GM19372 (cell line): ENCODE data around the gene PDXDC1.
"Not testable (repeated sequence)": the region's sequence is repeated elsewhere in the genome, so short reads cannot be mapped to it uniquely, and the experiment has no call there.

ENCODE experiments used
- ATAC-seq: cut with Tn5 transposase; IDR thresholded peaks from one replicate; pipeline ENCODE4 v1.9.1; 2021; ENCODE audit warnings: mild to moderate bottlenecking, low read depth, moderate library complexity; ENCODE audit not compliant: unreplicated experiment

PDXDC1 gene

DNA sequence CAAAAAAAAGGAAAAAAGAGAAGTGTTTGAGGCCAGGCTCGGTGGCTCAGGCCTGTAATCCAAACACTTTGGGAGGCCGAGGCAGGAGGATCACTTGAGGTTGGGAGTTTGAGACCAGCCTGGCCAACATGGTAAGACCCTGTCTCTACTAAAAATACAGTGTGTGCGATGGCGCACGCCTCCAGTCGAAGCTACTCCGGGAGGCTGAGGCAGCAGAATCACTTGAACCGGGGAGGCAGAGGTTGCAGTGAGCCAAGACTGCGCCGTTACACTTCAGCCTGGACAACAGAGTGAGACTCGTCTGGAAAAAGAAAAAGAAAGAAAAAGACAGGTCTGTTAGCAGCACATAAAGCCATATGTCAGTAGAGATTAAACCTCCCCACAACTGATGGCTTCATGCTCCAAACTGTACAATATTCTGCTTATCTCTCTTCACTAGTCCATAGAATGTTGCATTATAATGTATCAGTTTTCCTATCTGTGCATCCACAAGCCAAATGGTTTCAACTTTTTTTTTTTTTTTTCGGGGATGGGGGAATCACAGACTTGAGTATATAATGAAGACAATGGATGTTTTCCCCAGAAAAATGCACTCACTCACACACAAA lies 3.1 kb upstream of the PDXDC1 start:
- ATAC-seq = not testable (repeated sequence)

DNA sequence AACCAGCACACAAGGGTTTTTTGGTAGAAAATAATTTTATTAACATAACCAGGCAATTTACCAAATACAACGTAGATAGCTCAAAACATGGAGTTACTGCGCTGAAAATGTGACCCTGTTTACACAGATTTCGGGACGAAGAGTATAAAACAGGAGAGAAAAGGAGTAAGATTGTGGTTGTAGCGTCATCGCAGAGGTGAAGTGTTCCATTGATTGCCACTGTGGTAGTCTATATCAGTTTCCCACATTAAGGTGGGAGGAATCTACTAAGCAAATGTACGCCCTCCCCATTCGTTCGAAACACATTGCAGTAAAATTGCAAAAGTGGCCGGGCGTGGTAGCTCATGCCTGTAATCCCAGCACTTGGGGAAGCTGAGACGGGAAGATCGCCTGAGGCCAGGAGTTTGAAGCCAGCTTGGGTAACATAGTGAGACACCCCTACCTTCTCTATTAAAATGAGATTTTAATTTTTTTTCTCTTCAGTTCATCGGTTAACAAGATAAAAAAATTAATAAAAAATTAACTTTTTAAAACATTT lies 972 bp upstream of the PDXDC1 start:
- not testable (repeated sequence) for ATAC-seq

GRCh38 chr16:14974331-14974655 lies 533 bp upstream of the PDXDC1 start:
- ATAC-seq = not testable (repeated sequence)

DNA sequence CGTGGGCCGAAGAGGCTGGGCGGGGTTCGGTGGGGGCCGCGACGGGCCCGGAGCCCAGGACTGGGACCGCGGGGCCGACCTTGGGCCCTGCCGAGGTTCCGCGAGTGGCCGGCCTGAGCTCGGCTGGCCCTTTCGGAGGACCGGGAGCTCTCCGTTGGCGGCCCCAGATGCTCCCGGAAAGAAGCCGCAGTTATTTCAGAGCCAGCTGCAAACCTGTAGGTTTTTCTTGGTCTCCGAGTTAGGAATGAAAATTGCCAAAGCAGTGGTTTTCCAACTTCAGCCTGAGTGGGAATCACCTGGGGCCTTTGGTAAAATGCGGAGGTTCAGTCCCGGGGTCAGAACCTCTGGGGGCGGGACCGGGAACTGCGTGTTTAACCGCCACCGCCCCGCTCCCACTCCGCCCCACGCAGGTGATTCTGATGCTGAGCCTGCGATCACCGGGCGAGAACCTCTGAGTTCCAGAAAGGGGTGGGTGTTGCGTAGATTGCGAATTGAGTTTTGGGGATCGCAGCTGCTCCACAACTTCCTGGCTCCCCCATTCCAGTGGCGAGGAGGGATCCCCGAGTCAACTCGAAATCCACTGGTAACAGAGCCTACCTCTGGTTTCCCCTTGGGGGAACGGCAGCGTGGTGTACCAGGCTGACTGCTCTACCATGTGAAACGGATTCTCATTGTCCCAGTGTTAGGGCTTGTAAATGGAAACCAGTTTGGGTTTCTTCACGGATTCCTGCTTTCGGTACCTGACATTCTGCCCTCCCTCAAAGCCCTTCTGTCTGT lies 780 bp downstream of the PDXDC1 start:
- ATAC-seq = not testable (repeated sequence)

- ATAC-seq = not testable (repeated sequence)
Measured at GRCh38 chr16:14976971-14977736, 2.3 kb downstream of the PDXDC1 start.

DNA sequence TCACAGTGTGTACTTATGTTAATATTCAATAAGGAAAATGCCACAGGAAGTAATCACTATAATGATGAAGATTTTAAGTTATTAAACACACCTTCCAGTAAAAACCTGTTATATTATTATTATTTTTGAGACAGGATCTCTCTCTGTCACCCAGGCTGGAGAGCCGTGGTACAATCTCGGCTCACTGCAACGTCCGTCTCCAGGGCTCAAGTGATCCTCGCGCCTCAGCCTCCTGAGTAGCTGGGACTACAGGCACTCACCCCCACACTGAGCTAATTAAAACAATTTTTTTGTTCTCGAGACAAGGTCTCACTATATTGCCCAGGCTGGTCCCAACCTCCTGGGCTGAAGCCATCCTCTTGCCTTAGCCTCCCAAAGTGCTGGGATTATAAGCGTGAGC lies 3.5 kb downstream of the PDXDC1 start:
- not testable (repeated sequence) for ATAC-seq

DNA sequence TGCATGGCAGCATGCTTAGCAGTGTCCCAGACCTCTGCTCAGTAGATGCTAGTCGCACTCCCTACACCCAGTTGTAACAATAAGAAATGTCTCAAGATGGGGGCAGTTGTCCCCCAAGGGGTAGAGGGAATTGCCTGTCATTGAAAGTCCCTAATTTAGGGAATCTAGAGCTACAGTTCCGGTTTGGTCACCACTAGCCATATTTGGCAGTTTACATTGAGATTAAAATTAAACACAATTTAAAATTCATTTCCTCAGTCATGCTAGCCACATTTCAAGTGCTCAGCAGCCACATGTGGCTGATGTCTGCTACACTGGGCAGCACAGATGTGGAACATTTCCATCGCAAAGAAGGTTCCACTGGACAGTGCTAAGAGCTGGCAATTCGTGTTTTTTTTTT lies 4.1 kb downstream of the PDXDC1 start:
- ATAC-seq = not testable (repeated sequence)

DNA sequence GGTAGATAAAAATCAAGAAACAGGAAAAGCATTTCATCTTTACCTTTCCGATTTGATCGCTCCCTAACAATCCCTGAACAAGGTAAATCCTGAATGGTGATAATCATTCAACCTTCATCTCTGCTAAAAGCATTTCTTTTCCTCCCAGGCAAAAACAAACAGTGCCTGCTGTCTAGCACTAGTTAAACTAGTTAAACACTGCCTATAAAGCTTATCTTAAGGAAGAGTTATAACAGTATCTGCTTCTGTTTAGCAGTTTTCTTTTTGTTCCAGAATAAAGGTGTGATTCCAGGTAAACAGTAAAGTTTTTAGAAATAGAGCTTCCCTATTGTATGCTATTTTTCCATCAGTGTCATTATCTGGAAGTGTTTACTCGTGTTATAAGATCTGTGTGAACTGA lies 6.4 kb downstream of the PDXDC1 start:
- not testable (repeated sequence) for ATAC-seq

DNA sequence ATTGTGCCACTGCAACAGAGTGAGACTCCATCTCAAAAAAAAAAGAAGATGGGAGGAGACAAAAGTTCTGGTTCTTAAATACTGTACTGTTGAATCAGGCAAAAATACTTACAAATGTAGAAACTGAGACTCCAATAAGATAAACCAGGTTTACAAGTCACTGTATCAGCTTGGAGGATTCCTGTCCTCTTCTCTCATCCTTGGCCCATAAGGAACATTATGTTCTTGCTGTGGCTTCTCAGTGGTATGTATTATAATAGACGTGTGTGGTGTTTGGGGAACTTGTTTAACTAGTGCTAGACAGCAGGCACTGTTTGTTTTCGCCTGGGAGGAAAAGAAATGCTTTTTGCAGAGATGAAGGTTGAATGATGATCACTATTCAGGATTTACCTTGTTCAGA lies 7.7 kb downstream of the PDXDC1 start:
- ATAC-seq = not testable (repeated sequence)

DNA sequence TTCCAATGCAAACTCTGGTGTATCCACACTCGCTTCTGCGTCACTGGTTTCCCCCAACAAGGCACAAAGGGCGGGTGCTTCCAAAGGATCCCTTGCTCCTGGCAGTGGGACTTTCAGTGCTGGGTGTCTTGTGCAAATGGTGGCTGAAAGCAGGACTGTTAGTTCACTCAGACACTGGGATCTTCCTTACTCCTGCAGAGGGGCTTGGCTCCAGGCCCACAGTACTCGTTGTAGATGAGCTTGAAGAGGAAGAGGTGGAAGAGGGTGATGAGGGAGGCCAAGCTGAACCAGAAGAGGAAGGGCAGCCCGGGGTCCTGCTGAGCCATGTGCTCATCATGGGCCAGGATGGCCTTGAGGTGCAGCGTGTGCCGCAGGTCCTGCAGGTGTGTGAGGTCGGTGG lies 13.3 kb downstream of the PDXDC1 start:
- ATAC-seq = not testable (repeated sequence)

DNA sequence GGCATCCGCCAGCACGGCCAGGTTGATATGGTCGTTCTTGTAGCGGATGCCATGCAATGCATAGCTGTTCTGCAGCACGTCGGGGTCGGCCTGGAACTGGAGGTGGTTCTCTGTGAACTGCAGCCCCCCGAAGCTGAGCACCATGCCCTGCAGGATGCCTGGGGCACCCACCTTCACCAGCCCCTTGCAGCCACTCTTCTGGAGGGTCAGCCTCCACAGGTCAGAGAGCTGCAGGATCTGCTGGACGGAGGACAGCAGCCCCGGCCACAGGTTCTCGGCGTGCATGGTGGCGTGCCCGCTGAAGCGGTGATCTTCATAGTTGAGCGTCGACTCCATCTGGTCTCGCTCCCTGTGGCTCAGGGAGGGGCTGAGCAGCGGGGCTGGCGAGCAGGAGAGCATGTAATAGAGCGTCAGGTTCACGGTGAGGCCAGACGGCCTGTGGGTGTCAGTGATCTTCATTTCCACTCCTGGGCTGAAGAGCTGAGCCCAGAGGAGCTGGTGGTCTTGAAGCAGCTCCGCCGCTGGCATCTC lies 13.9 kb downstream of the PDXDC1 start:
- ATAC-seq = not testable (repeated sequence)

GRCh38 chr16:14989291-14990281 lies 14.8 kb downstream of the PDXDC1 start:
- not testable (repeated sequence) for ATAC-seq

- ATAC-seq = not testable (repeated sequence)
Measured at GRCh38 chr16:14993277-14994151, 18.7 kb downstream of the PDXDC1 start.

GRCh38 chr16:14996702-14997101 lies 21.9 kb downstream of the PDXDC1 start:
- ATAC-seq = not testable (repeated sequence)

- ATAC-seq = not testable (repeated sequence)
Measured at GRCh38 chr16:14998300-14998699, 23.5 kb downstream of the PDXDC1 start.

GRCh38 chr16:14999845-15000244 lies 25.0 kb downstream of the PDXDC1 start:
- not testable (repeated sequence) for ATAC-seq

DNA sequence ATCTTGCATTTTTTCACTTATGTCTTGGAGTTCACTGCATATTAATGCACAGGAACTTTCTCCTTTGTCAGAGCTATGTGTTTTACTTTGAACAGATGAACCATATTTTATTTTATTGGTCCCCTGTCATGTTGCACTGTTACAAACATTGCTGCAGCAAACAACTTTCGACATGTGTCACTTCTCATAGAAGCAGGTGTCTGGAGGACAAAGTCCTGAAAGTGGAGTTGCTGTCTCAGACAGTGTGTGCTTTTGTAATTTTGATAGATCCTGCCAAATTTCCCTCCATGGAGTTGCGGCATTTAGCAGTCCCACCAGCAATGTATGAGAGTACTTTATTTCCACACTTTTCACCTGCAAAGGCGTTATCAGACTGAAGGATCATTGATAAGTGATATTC lies 27.6 kb downstream of the PDXDC1 start:
- ATAC-seq = not testable (repeated sequence)

- not testable (repeated sequence) for ATAC-seq
Measured at GRCh38 chr16:15005357-15006132, 30.7 kb downstream of the PDXDC1 start.
